DND-41 (cell line): ENCODE data around the gene BAX.
"Not testable (repeated sequence)": the region's sequence is repeated elsewhere in the genome, so short reads cannot be mapped to it uniquely, and the experiment has no call there.

ENCODE experiments used
- ATAC-seq: fragments of 200-7000 bp; cut with Tn5 transposase; 3 replicates; pipeline ENCODE4 v1.9.1; 2021; ENCODE audit warnings: low read depth; ENCODE audit not compliant: insufficient read depth
- DNase-seq: peaks from one replicate; pipeline ENCODE4 v3.0.0-alpha.2; 2020
- H2AFZ ChIP-seq: 2 replicates; pipeline ENCODE4 v1.6.0; 2012; ENCODE audit warnings: low read depth, low read length
- H3K27ac ChIP-seq: 2 replicates; pipeline ENCODE4 v1.5.1; 2012; ENCODE audit warnings: low read length, inconsistent platforms
- H3K27me3 ChIP-seq: fragments of 200-600 bp; sonication (generic); 2 replicates; pipeline ENCODE4 v1.6.0; 2012; ENCODE audit warnings: low read length, mild to moderate bottlenecking, inconsistent platforms; ENCODE audit not compliant: insufficient read depth, poor library complexity
- H3K36me3 ChIP-seq: 2 replicates; pipeline ENCODE4 v1.5.1; 2012; ENCODE audit warnings: low read length, inconsistent platforms; ENCODE audit not compliant: insufficient read depth
- H3K4me1 ChIP-seq: 2 replicates; pipeline ENCODE4 v1.5.1; 2012; ENCODE audit warnings: mild to moderate bottlenecking, low read length; ENCODE audit not compliant: insufficient read depth
- H3K4me2 ChIP-seq: 2 replicates; pipeline ENCODE4 v1.6.0; 2012; ENCODE audit warnings: mild to moderate bottlenecking, moderate library complexity, low read length, inconsistent platforms; ENCODE audit not compliant: insufficient read depth
- H3K4me3 ChIP-seq, 2 experiments: fragments of 200-600 bp in 1 of 2; shearing (Covaris generic) in 1 of 2; 2 replicates each; pipeline ENCODE4 v1.5.1; 2012 to 2016; ENCODE audit warnings: inconsistent platforms in 2 of 2, low read length in 2 of 2, mild to moderate bottlenecking in 2 of 2, low read depth in 1 of 2, moderate library complexity in 1 of 2
- H3K79me2 ChIP-seq: 2 replicates; pipeline ENCODE4 v1.6.0; 2012; ENCODE audit warnings: low read length, inconsistent platforms; ENCODE audit not compliant: insufficient read depth
- H3K9ac ChIP-seq: 2 replicates; pipeline ENCODE4 v1.6.0; 2012; ENCODE audit warnings: low read depth, mild to moderate bottlenecking, inconsistent platforms, low read length, moderate library complexity
- H3K9me3 ChIP-seq: 2 replicates; pipeline ENCODE4 v1.5.1; 2012; ENCODE audit warnings: low read length, moderate library complexity, mild to moderate bottlenecking, inconsistent platforms; ENCODE audit not compliant: insufficient read depth, severe bottlenecking
- H4K20me1 ChIP-seq: 2 replicates; pipeline ENCODE4 v1.6.0; 2012; ENCODE audit warnings: low read length; ENCODE audit not compliant: insufficient read depth
- EZH2 ChIP-seq: IDR thresholded peaks from 3 replicates; pipeline ENCODE4 v1.6.1; 2012; ENCODE audit warnings: borderline replicate concordance, low read depth, mild to moderate bottlenecking, moderate library complexity, low read length, inconsistent platforms; ENCODE audit not compliant: severe bottlenecking
- TF ChIP-seq, protein P1 (sequence below): IDR thresholded peaks from 2 replicates; pipeline ENCODE4 v1.5.1; 2012; ENCODE audit warnings: borderline replicate concordance, low read length, moderate library complexity, mild to moderate bottlenecking; ENCODE audit not compliant: poor library complexity, severe bottlenecking; ENCODE audit errors: extremely low read depth

The BAX gene

DNA sequence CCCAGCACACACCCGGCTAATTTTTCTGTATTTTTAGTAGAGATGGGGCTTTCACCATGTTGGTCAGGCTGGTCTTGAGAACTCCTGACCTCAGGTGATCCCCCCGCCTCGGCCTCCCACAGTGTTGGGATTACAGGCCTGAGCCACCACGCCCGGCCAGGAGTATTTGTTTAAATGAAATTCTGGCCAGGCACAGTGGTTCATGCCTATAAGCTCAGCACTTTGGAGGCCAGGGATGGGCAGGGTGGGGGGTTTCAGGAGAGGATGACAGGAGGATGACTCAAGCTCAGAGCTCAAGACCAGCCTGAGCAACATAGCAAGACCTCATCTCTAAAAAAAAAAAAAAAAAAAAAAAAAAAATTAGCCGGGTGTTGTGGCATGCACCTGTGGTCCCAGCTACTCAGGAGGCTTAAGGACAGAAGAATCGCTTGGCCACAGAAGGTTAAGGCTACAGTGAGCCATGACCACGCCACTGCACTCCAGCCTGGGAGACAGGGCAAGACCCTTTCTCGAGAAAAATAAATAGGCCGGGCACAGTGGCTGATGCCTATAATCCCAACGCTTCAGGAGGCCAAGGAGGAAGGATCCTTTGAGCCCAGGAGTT lies 29.3 kb upstream of the BAX start:
- Histone ChIP-seq H3K9me3 (no peaks in the 10 kb centered on the region), H2AFZ (no peak overlapping the region), H3K79me2 (no peaks in the 10 kb centered on the region), H3K4me2 (no peak overlapping the region), H3K36me3 (peaks cover 27% of the 10 kb centered on the region), H3K4me1 (no peaks in the 10 kb centered on the region), H4K20me1 (0 out of 2 replicates have a peak, but pooled peaks cover 4% of the 10 kb centered on the region), H3K4me3 (no peak overlapping the region), H3K9ac (no peak overlapping the region), H3K27me3 (no peaks in the 10 kb centered on the region), H3K27ac (no peak overlapping the region)
- TF ChIP-seq, protein P1, sequence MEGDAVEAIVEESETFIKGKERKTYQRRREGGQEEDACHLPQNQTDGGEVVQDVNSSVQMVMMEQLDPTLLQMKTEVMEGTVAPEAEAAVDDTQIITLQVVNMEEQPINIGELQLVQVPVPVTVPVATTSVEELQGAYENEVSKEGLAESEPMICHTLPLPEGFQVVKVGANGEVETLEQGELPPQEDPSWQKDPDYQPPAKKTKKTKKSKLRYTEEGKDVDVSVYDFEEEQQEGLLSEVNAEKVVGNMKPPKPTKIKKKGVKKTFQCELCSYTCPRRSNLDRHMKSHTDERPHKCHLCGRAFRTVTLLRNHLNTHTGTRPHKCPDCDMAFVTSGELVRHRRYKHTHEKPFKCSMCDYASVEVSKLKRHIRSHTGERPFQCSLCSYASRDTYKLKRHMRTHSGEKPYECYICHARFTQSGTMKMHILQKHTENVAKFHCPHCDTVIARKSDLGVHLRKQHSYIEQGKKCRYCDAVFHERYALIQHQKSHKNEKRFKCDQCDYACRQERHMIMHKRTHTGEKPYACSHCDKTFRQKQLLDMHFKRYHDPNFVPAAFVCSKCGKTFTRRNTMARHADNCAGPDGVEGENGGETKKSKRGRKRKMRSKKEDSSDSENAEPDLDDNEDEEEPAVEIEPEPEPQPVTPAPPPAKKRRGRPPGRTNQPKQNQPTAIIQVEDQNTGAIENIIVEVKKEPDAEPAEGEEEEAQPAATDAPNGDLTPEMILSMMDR: no peak
- no peak for TF ChIP-seq EZH2
- no peak for DNase-seq
- ATAC-seq: no peak

- not testable (repeated sequence) for H3K27ac ChIP-seq, H2AFZ ChIP-seq, H3K27me3 ChIP-seq, H3K4me3 ChIP-seq, H3K9ac ChIP-seq, H3K4me2 ChIP-seq, DNase-seq, H4K20me1 ChIP-seq, ATAC-seq, H3K9me3 ChIP-seq, H3K79me2 ChIP-seq, H3K4me1 ChIP-seq
- peaks cover 24% of the 10 kb centered on the region for H3K36me3 ChIP-seq
These were observed 28.8 kb upstream of the BAX start for GRCh38 chr19:48925890-48926289.

DNA sequence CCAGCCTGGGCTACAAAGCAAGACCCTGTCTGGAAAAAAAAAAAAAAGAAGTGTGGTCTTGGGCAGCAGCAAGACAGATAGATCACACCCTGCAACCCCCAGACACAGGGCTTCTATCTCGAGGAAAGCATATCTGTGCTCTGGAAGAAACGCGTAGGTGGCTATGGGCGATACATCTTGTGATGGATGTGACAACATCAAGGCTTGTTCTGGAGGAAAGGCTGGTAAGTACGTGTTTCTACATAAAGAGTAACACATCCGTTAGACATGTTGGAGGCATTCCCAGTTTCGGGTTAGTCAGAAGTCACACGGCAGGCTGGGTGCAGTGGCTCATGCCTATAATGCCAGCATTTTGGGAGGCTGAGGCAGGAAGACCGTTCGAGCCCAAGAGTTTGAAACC lies 27.8 kb upstream of the BAX start:
- Histone ChIP-seq H3K79me2 (no peaks in the 10 kb centered on the region), H3K27me3 (no peaks in the 10 kb centered on the region), H4K20me1 (0 out of 2 replicates have a peak, but pooled peaks cover 4% of the 10 kb centered on the region), H3K36me3 (peaks cover 14% of the 10 kb centered on the region), H3K27ac (no peak overlapping the region), H3K9me3 (no peaks in the 10 kb centered on the region), H3K4me3 (no peak overlapping the region), H3K4me2 (no peak overlapping the region), H2AFZ (no peak overlapping the region), H3K4me1 (no peaks in the 10 kb centered on the region), H3K9ac (no peak overlapping the region)
- TF ChIP-seq, protein P1: no peak
- no peak for TF ChIP-seq EZH2
- DNase-seq (no peak), ATAC-seq (peak; percentile 34; the same call in 1 of the 3 replicates)

GRCh38 chr19:48927692-48928091 lies 27.0 kb upstream of the BAX start:
- not testable (repeated sequence) for H3K27me3 ChIP-seq, DNase-seq, ATAC-seq, H3K9ac ChIP-seq, H3K4me3 ChIP-seq, H3K79me2 ChIP-seq, H3K4me1 ChIP-seq, H3K9me3 ChIP-seq, H3K4me2 ChIP-seq, H3K36me3 ChIP-seq, H2AFZ ChIP-seq, H3K27ac ChIP-seq, H4K20me1 ChIP-seq
